ENCODE data around the gene B3GAT1.

Gene B3GAT1

GRCh38 chr11:134385171-134385570 lies 26.9 kb downstream of the B3GAT1 start:
- no peak for TF ChIP-seq CTCF (conservative IDR thresholded peaks at IDR 0.05; ENCODE audit: low read depth, low read length)
- DNase-seq (ENCODE audit: low read depth): no peak
- H3K4me3 ChIP-seq (ENCODE audit: low read length): no peak overlapping the region

GRCh38 chr11:134384406-134384805 lies 27.6 kb downstream of the B3GAT1 start:
- no peak for TF ChIP-seq CTCF (conservative IDR thresholded peaks at IDR 0.05; ENCODE audit: low read depth, low read length)
- no peak for DNase-seq (ENCODE audit: low read depth)
- no peak overlapping the region for H3K4me3 ChIP-seq (ENCODE audit: low read length)

GRCh38 chr11:134383576-134384221 lies 28.3 kb downstream of the B3GAT1 start:
- H3K4me3 ChIP-seq (ENCODE audit: low read length): no peak overlapping the region

GRCh38 chr11:134382830-134383229 lies 29.2 kb downstream of the B3GAT1 start:
- TF ChIP-seq CTCF (conservative IDR thresholded peaks at IDR 0.05; ENCODE audit: low read depth, low read length): no peak
- H3K4me3 ChIP-seq (ENCODE audit: low read length): no peak overlapping the region
- DNase-seq (ENCODE audit: low read depth): no peak

More at GRCh38 chr11:134383576-134384221, 28.3 kb downstream of the B3GAT1 start:
- no peak for DNase-seq (ENCODE audit: low read depth)
- TF ChIP-seq CTCF (conservative IDR thresholded peaks at IDR 0.05; ENCODE audit: low read depth, low read length): no peak

- no peak overlapping the region for H3K4me3 ChIP-seq (ENCODE audit: low read length)
- no peak for DNase-seq (ENCODE audit: low read depth)
- TF ChIP-seq CTCF (conservative IDR thresholded peaks at IDR 0.05; ENCODE audit: low read depth, low read length): no peak
These were observed 29.8 kb downstream of the B3GAT1 start for GRCh38 chr11:134382257-134382656.

- no peak overlapping the region for H3K4me3 ChIP-seq (ENCODE audit: low read length)
- TF ChIP-seq CTCF (conservative IDR thresholded peaks at IDR 0.05; ENCODE audit: low read depth, low read length): no peak
- no peak for DNase-seq (ENCODE audit: low read depth)
These were observed 31.3 kb downstream of the B3GAT1 start for GRCh38 chr11:134380785-134381184.

GRCh38 chr11:134380229-134380628 lies 31.8 kb downstream of the B3GAT1 start:
- TF ChIP-seq CTCF (conservative IDR thresholded peaks at IDR 0.05; ENCODE audit: low read depth, low read length): no peak
- DNase-seq (ENCODE audit: low read depth): no peak
- H3K4me3 ChIP-seq (ENCODE audit: low read length): no peak overlapping the region
